Gastroesophageal sphincter (tissue), 3 donors: ENCODE results near the gene SUCLG2.

Source experiments
- CTCF ChIP-seq, 4 experiments: fragments of 200-600 bp in 2 of 4; fragments of 450-650 bp in 2 of 4; sonication (generic) in 1 of 4; IDR thresholded peaks; one replicate each; pipeline ENCODE4 v1.5.1; 2017 to 2019; ENCODE audit warnings: antibody characterized with exemption in 4 of 4, mild to moderate bottlenecking in 2 of 4, moderate library complexity in 2 of 4
- EP300 ChIP-seq: sonication (generic); formaldehyde crosslinking; IDR thresholded peaks from one replicate; pipeline ENCODE4 v1.6.1; 2017; ENCODE audit warnings: antibody characterized with exemption, mild to moderate bottlenecking
- POLR2A ChIP-seq, 2 donors: fragments of 450-650 bp; IDR thresholded peaks; one replicate each; pipeline ENCODE4 v1.6.1; 2017; ENCODE audit warnings: antibody characterized with exemption in 2 of 2, mild to moderate bottlenecking in 2 of 2, moderate library complexity in 1 of 2
- POLR2AphosphoS5 ChIP-seq: sonication (generic); formaldehyde crosslinking; IDR thresholded peaks from one replicate; pipeline ENCODE4 v1.6.1; 2017; ENCODE audit warnings: antibody characterized with exemption

- no peak for TF ChIP-seq CTCF (IDR thresholded peaks at IDR 0.05)
- TF ChIP-seq POLR2AphosphoS5: no peak
- TF ChIP-seq EP300: no peak
- no peak for TF ChIP-seq POLR2A (IDR thresholded peaks at IDR 0.05)
Measured at GRCh38 chr3:67609709-67610108, 44.7 kb downstream of the SUCLG2 start.
